HG03460 (cell line): ENCODE measurements around the gene AP2A2.

Experiments
- ATAC-seq: cut with Tn5 transposase; IDR thresholded peaks from one replicate; pipeline ENCODE4 v1.9.1; 2021; ENCODE audit not compliant: unreplicated experiment

AP2A2 gene

GRCh38 chr11:995044-995751 is 69.5 kb downstream of the AP2A2 start:
- ATAC-seq, result no peak

- peak; percentile 61 for ATAC-seq
Observed at GRCh38 chr11:995752-996420, 70.2 kb downstream of the AP2A2 start.

GRCh38 chr11:996681-997080 is 71.0 kb downstream of the AP2A2 start:
- no peak for ATAC-seq

GRCh38 chr11:997907-998306 is 72.2 kb downstream of the AP2A2 start:
- no peak for ATAC-seq

GRCh38 chr11:999009-999408 is 73.3 kb downstream of the AP2A2 start:
- ATAC-seq, result no peak

- no peak for ATAC-seq
Observed at GRCh38 chr11:1000357-1001278, 74.9 kb downstream of the AP2A2 start.

GRCh38 chr11:1001617-1002405 is 76.1 kb downstream of the AP2A2 start:
- no peak for ATAC-seq

- no peak for ATAC-seq
Observed at GRCh38 chr11:1002406-1002984, 76.8 kb downstream of the AP2A2 start.

GRCh38 chr11:1003159-1003558 is 77.5 kb downstream of the AP2A2 start:
- no peak for ATAC-seq

- ATAC-seq, result no peak
Observed at GRCh38 chr11:1005928-1006327, 80.3 kb downstream of the AP2A2 start.

- ATAC-seq, result no peak
Observed at GRCh38 chr11:1006762-1007161, 81.1 kb downstream of the AP2A2 start.

- no peak for ATAC-seq
Observed at GRCh38 chr11:1007279-1007678, 81.6 kb downstream of the AP2A2 start.

- no peak for ATAC-seq
Observed at GRCh38 chr11:1008001-1008802, 82.5 kb downstream of the AP2A2 start.

- no peak for ATAC-seq
Observed at GRCh38 chr11:1008803-1009145, 83.1 kb downstream of the AP2A2 start.

GRCh38 chr11:1009371-1009770 is 83.7 kb downstream of the AP2A2 start:
- ATAC-seq, result no peak

- no peak for ATAC-seq
Observed at GRCh38 chr11:1009991-1010390, 84.3 kb downstream of the AP2A2 start.

- ATAC-seq, result no peak
Observed at GRCh38 chr11:1010551-1011319, 85.1 kb downstream of the AP2A2 start.

- no peak for ATAC-seq
Observed at GRCh38 chr11:1011320-1011698, 85.6 kb downstream of the AP2A2 start.

- ATAC-seq, result no peak
Observed at GRCh38 chr11:1012291-1012690, 86.6 kb downstream of the AP2A2 start.
